GM23338 (cell line): Measurements from ENCODE around the gene RPL37A. TPM values are rescaled to one million over a fixed set of nuclear protein-coding genes. Genes with fewer than 3 reads are reported as not detected.

Experiments
- ATAC-seq: fragments of 200-7000 bp; cut with Tn5 transposase; 3 replicates; pipeline ENCODE4 v1.9.1; 2020
- DNase-seq: peaks from one replicate; pipeline ENCODE4 v3.0.0-alpha.2; 2015; ENCODE audit warnings: low spot score
- H2AFZ ChIP-seq: fragments of 200-600 bp; sonication (generic); 2 replicates; pipeline ENCODE4 v1.8.0; 2016; ENCODE audit warnings: antibody characterized with exemption, mild to moderate bottlenecking, moderate library complexity
- H3F3A ChIP-seq: fragments of 200-600 bp; sonication (generic); replicated peaks from 2 replicates; pipeline ENCODE4 v1.8.0; 2017; ENCODE audit warnings: antibody characterized with exemption, mixed run types, low read depth
- H3K27ac ChIP-seq: fragments of 200-600 bp; sonication (generic); 2 replicates; pipeline ENCODE4 v1.6.1; 2016; ENCODE audit warnings: low read depth
- H3K27me3 ChIP-seq: fragments of 200-600 bp; sonication (generic); 2 replicates; pipeline ENCODE4 v1.8.0; 2016; ENCODE audit warnings: mild to moderate bottlenecking, mixed run types, moderate library complexity; ENCODE audit not compliant: insufficient read depth
- H3K36me3 ChIP-seq: fragments of 200-600 bp; sonication (generic); 2 replicates; pipeline ENCODE4 v1.8.0; 2016; ENCODE audit warnings: mild to moderate bottlenecking; ENCODE audit not compliant: insufficient read depth
- H3K4me1 ChIP-seq: fragments of 200-600 bp; sonication (generic); 2 replicates; pipeline ENCODE4 v1.8.0; 2016; ENCODE audit warnings: mild to moderate bottlenecking, moderate library complexity; ENCODE audit not compliant: insufficient read depth
- H3K4me2 ChIP-seq: fragments of 200-600 bp; sonication (generic); 2 replicates; pipeline ENCODE4 v1.7.1; 2017; ENCODE audit warnings: mixed run types
- H3K4me3 ChIP-seq: fragments of 200-600 bp; sonication (generic); 2 replicates; pipeline ENCODE4 v1.6.1; 2016; ENCODE audit warnings: mixed run types
- H3K79me2 ChIP-seq: fragments of 200-600 bp; sonication (generic); replicated peaks from 2 replicates; pipeline ENCODE4 v1.8.0; 2017; ENCODE audit warnings: mild to moderate bottlenecking; ENCODE audit not compliant: insufficient read depth
- H3K9me2 ChIP-seq: fragments of 200-600 bp; sonication (generic); 2 replicates; pipeline ENCODE4 v1.8.0; 2017; ENCODE audit not compliant: insufficient read depth
- H4K20me1 ChIP-seq: fragments of 200-600 bp; sonication (generic); replicated peaks from 2 replicates; pipeline ENCODE4 v1.8.0; 2017; ENCODE audit warnings: mild to moderate bottlenecking; ENCODE audit not compliant: insufficient read depth
- H3K27ac Mint-ChIP-seq: 2 replicates; pipeline ENCODE4 v1.8.0; 2020; ENCODE audit warnings: inconsistent platforms, mild to moderate bottlenecking, moderate library complexity, mixed read lengths
- H3K27me3 Mint-ChIP-seq: 3 replicates; pipeline ENCODE4 v1.8.0; 2022; ENCODE audit warnings: low read depth, mild to moderate bottlenecking, moderate library complexity, mixed read lengths, inconsistent platforms; ENCODE audit not compliant: insufficient read depth, poor library complexity
- H3K36me3 Mint-ChIP-seq: 3 replicates; pipeline ENCODE4 v1.8.0; 2021; ENCODE audit warnings: low read depth, mild to moderate bottlenecking, inconsistent platforms, moderate library complexity, mixed read lengths
- H3K4me1 Mint-ChIP-seq: 3 replicates; pipeline ENCODE4 v1.8.0; 2020; ENCODE audit warnings: mild to moderate bottlenecking, inconsistent platforms, mixed read lengths
- H3K4me3 Mint-ChIP-seq: 3 replicates; pipeline ENCODE4 v1.8.0; 2021; ENCODE audit warnings: moderate library complexity, mild to moderate bottlenecking, inconsistent platforms, mixed read lengths
- H3K9me3 Mint-ChIP-seq: 3 replicates; pipeline ENCODE4 v1.8.0; 2020; ENCODE audit warnings: moderate library complexity, mild to moderate bottlenecking, inconsistent platforms, mixed read lengths
- CREB1 ChIP-seq: fragments of 250-450 bp; sonication (Bioruptor Pico); IDR thresholded peaks from 2 replicates; pipeline ENCODE4 v1.5.0; 2020; ENCODE audit warnings: low read depth, mild to moderate bottlenecking, moderate library complexity
- EZH2 ChIP-seq: fragments of 200-600 bp; sonication (generic); IDR thresholded peaks from one replicate; pipeline ENCODE4 v1.8.0; 2017; ENCODE audit warnings: antibody characterized with exemption, mild to moderate bottlenecking, low read depth; ENCODE audit not compliant: unreplicated experiment
- EZH2phosphoT487 ChIP-seq: fragments of 200-600 bp; sonication (generic); IDR thresholded peaks from one replicate; pipeline ENCODE4 v1.8.1; 2018; ENCODE audit warnings: antibody characterized with exemption; ENCODE audit not compliant: unreplicated experiment
- JUNB ChIP-seq: IDR thresholded peaks from one replicate; pipeline ENCODE4 v1.6.1; 2016; ENCODE audit warnings: antibody characterized with exemption; ENCODE audit not compliant: unreplicated experiment
- NANOG ChIP-seq: IDR thresholded peaks from 2 replicates; pipeline ENCODE4 v1.6.1; 2016; ENCODE audit warnings: antibody characterized with exemption, borderline replicate concordance
- POLR2AphosphoS5 ChIP-seq: IDR thresholded peaks from 2 replicates; pipeline ENCODE4 v1.6.1; 2016; ENCODE audit warnings: antibody characterized with exemption, low read depth
- STAT1 ChIP-seq: IDR thresholded peaks from one replicate; pipeline ENCODE4 v1.6.1; 2016; ENCODE audit warnings: antibody characterized with exemption; ENCODE audit not compliant: unreplicated experiment
- ZNF114 ChIP-seq: fragments of 250-450 bp; sonication (Bioruptor Pico); IDR thresholded peaks from 2 replicates; pipeline ENCODE4 v1.5.0; 2020; ENCODE audit warnings: mild to moderate bottlenecking, moderate library complexity
- ZNF331 ChIP-seq: fragments of 250-450 bp; sonication (Bioruptor Pico); IDR thresholded peaks from 2 replicates; pipeline ENCODE4 v1.5.0; 2020; ENCODE audit warnings: low read depth, mild to moderate bottlenecking, moderate library complexity
- polyA plus RNA-seq: library from polyadenylated mRNA; unstranded; fragments of >200 nt; fragmentation: Nextera tagmentation; extraction: Ambion mirVana; gene quantifications from 2 replicates; pipeline ENCODE4 v1.2.1, GENCODE V29; 2016
- total RNA-seq: library from RNA; depleted of rRNA; stranded (reverse); fragments of >200 nt; shearing (Covaris generic); gene quantifications from 2 replicates; pipeline ENCODE4 v1.2.3, GENCODE V29; 2014
- TF ChIP-seq, protein P1 (sequence below), 2 experiments: fragments of 200-600 bp in 1 of 2; sonication (generic) in 1 of 2; conservative IDR thresholded peaks; 2 replicates each; pipeline versions ENCODE4 v1.5.1 to v1.6.1; 2016 to 2017; ENCODE audit warnings: antibody characterized with exemption in 2 of 2, low read depth in 2 of 2, mild to moderate bottlenecking in 2 of 2, moderate library complexity in 1 of 2
- TF ChIP-seq, protein P2 (sequence below): fragments of 250-450 bp; sonication (Bioruptor Pico); IDR thresholded peaks from 2 replicates; pipeline ENCODE4 v1.5.0; 2020; ENCODE audit warnings: mild to moderate bottlenecking, moderate library complexity
- TF ChIP-seq, protein P3 (sequence below): IDR thresholded peaks from one replicate; pipeline ENCODE4 v1.6.1; 2018; ENCODE audit warnings: antibody characterized with exemption; ENCODE audit not compliant: unreplicated experiment

Gene RPL37A
- total and polyA plus RNA-seq, 2 experiments from 2014 or later: 1,118 to 5,036 TPM

DNA sequence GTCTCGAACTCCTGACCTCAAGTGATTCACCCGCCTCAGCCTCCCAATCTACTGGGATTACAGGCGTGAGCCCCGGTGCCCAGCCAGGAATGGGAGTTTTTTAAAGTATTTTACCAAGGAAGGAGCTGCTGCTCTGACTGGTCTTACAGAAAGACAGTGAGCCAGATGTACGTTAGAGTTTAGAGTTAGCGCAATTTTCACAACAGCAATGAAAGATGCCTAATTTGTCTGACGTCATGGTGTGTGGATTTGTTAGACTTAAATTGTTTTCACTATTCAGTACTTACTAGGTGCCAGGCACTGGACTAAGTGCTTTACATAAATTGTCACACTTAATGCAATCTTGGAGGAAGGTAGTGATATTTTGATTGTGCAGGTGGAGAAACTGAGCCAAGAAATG lies 12.4 kb upstream of the RPL37A start (continued):
- TF ChIP-seq, protein P1, sequence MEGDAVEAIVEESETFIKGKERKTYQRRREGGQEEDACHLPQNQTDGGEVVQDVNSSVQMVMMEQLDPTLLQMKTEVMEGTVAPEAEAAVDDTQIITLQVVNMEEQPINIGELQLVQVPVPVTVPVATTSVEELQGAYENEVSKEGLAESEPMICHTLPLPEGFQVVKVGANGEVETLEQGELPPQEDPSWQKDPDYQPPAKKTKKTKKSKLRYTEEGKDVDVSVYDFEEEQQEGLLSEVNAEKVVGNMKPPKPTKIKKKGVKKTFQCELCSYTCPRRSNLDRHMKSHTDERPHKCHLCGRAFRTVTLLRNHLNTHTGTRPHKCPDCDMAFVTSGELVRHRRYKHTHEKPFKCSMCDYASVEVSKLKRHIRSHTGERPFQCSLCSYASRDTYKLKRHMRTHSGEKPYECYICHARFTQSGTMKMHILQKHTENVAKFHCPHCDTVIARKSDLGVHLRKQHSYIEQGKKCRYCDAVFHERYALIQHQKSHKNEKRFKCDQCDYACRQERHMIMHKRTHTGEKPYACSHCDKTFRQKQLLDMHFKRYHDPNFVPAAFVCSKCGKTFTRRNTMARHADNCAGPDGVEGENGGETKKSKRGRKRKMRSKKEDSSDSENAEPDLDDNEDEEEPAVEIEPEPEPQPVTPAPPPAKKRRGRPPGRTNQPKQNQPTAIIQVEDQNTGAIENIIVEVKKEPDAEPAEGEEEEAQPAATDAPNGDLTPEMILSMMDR (conservative IDR thresholded peaks at IDR 0.05; ENCODE audit: low read depth in 2 of 2): no peak
- TF ChIP-seq CREB1 (CRISPR knock-in tag): no peak

DNA sequence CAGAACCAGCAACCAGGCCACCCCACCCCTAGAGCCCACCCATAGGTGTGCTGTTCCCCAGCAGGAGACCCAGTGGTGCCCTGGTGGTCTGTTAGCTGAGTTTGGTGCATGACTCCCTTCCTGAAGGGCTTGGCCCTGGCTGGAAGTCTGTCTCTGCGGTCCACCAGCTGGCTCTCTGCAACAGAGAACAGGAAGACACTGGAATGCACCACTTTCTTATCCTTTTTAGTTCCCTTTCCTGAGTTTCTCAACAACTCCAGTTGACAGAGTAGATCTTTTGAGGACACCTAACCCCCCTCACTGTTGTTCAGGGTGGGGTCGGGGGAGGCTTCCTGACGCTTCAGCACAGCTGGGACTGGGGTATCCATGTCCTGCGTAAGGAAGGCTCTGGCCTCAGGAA lies 11.9 kb upstream of the RPL37A start:
- H3K27me3 Mint-ChIP-seq: no peaks in the 10 kb centered on the region
- H3K36me3 Mint-ChIP-seq: peaks cover 4% of the 10 kb centered on the region; the same call in 1 of the 3 replicates
- no peak overlapping the region for H3K27ac ChIP-seq
- H3K27ac Mint-ChIP-seq: no peak overlapping the region
- DNase-seq: no peak
- H3K79me2 ChIP-seq: no peaks in the 10 kb centered on the region
- H3K9me2 ChIP-seq: no peaks in the 10 kb centered on the region
- no peak overlapping the region for H2AFZ ChIP-seq
- 0 out of 2 replicates have a peak, but pooled peaks cover 4% of the 10 kb centered on the region for H4K20me1 ChIP-seq
- no peak overlapping the region for H3K4me3 ChIP-seq
- H3K4me2 ChIP-seq: no peak overlapping the region
- no peaks in the 10 kb centered on the region for H3F3A ChIP-seq
- no peak overlapping the region for H3K4me3 Mint-ChIP-seq
- ATAC-seq: no peak
- H3K36me3 ChIP-seq: 0 out of 2 replicates have a peak, but pooled peaks cover 3% of the 10 kb centered on the region
- no peaks in the 10 kb centered on the region for H3K4me1 ChIP-seq
- no peaks in the 10 kb centered on the region for H3K27me3 ChIP-seq
- H3K4me1 Mint-ChIP-seq: no peaks in the 10 kb centered on the region; the same call in 2 of the 3 replicates
- H3K9me3 Mint-ChIP-seq: no peaks in the 10 kb centered on the region
- TF ChIP-seq JUNB (no peak), ZNF114 (CRISPR knock-in tag) (no peak), ZNF331 (no peak), STAT1 (no peak), POLR2AphosphoS5 (no peak), EZH2 (no peak), NANOG (no peak), EZH2phosphoT487 (no peak), CREB1 (CRISPR knock-in tag) (no peak)
- TF ChIP-seq, protein P2, sequence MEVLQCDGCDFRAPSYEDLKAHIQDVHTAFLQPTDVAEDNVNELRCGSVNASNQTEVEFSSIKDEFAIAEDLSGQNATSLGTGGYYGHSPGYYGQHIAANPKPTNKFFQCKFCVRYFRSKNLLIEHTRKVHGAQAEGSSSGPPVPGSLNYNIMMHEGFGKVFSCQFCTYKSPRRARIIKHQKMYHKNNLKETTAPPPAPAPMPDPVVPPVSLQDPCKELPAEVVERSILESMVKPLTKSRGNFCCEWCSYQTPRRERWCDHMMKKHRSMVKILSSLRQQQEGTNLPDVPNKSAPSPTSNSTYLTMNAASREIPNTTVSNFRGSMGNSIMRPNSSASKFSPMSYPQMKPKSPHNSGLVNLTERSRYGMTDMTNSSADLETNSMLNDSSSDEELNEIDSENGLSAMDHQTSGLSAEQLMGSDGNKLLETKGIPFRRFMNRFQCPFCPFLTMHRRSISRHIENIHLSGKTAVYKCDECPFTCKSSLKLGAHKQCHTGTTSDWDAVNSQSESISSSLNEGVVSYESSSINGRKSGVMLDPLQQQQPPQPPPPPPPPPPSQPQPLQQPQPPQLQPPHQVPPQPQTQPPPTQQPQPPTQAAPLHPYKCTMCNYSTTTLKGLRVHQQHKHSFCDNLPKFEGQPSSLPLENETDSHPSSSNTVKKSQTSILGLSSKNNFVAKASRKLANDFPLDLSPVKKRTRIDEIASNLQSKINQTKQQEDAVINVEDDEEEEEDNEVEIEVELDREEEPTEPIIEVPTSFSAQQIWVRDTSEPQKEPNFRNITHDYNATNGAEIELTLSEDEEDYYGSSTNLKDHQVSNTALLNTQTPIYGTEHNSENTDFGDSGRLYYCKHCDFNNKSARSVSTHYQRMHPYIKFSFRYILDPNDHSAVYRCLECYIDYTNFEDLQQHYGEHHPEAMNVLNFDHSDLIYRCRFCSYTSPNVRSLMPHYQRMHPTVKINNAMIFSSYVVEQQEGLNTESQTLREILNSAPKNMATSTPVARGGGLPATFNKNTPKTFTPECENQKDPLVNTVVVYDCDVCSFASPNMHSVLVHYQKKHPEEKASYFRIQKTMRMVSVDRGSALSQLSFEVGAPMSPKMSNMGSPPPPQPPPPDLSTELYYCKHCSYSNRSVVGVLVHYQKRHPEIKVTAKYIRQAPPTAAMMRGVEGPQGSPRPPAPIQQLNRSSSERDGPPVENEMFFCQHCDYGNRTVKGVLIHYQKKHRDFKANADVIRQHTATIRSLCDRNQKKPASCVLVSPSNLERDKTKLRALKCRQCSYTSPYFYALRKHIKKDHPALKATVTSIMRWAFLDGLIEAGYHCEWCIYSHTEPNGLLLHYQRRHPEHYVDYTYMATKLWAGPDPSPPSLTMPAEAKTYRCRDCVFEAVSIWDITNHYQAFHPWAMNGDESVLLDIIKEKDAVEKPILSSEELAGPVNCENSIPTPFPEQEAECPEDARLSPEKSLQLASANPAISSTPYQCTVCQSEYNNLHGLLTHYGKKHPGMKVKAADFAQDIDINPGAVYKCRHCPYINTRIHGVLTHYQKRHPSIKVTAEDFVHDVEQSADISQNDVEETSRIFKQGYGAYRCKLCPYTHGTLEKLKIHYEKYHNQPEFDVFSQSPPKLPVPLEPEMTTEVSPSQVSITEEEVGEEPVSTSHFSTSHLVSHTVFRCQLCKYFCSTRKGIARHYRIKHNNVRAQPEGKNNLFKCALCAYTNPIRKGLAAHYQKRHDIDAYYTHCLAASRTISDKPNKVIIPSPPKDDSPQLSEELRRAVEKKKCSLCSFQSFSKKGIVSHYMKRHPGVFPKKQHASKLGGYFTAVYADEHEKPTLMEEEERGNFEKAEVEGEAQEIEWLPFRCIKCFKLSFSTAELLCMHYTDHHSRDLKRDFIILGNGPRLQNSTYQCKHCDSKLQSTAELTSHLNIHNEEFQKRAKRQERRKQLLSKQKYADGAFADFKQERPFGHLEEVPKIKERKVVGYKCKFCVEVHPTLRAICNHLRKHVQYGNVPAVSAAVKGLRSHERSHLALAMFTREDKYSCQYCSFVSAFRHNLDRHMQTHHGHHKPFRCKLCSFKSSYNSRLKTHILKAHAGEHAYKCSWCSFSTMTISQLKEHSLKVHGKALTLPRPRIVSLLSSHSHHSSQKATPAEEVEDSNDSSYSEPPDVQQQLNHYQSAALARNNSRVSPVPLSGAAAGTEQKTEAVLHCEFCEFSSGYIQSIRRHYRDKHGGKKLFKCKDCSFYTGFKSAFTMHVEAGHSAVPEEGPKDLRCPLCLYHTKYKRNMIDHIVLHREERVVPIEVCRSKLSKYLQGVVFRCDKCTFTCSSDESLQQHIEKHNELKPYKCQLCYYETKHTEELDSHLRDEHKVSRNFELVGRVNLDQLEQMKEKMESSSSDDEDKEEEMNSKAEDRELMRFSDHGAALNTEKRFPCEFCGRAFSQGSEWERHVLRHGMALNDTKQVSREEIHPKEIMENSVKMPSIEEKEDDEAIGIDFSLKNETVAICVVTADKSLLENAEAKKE: no peak
- TF ChIP-seq, protein P1 (conservative IDR thresholded peaks at IDR 0.05; ENCODE audit: low read depth in 2 of 2): no peak
- TF ChIP-seq, protein P3, sequence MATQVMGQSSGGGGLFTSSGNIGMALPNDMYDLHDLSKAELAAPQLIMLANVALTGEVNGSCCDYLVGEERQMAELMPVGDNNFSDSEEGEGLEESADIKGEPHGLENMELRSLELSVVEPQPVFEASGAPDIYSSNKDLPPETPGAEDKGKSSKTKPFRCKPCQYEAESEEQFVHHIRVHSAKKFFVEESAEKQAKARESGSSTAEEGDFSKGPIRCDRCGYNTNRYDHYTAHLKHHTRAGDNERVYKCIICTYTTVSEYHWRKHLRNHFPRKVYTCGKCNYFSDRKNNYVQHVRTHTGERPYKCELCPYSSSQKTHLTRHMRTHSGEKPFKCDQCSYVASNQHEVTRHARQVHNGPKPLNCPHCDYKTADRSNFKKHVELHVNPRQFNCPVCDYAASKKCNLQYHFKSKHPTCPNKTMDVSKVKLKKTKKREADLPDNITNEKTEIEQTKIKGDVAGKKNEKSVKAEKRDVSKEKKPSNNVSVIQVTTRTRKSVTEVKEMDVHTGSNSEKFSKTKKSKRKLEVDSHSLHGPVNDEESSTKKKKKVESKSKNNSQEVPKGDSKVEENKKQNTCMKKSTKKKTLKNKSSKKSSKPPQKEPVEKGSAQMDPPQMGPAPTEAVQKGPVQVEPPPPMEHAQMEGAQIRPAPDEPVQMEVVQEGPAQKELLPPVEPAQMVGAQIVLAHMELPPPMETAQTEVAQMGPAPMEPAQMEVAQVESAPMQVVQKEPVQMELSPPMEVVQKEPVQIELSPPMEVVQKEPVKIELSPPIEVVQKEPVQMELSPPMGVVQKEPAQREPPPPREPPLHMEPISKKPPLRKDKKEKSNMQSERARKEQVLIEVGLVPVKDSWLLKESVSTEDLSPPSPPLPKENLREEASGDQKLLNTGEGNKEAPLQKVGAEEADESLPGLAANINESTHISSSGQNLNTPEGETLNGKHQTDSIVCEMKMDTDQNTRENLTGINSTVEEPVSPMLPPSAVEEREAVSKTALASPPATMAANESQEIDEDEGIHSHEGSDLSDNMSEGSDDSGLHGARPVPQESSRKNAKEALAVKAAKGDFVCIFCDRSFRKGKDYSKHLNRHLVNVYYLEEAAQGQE: no peak
